HepG2 (cell line): ENCODE measurements around the gene SIAH2. TPM values are rescaled to one million over a fixed set of nuclear protein-coding genes. Genes with fewer than 3 reads are reported as not detected.

Source experiments
- ARID4A ChIP-seq: sonication (generic); formaldehyde crosslinking; IDR thresholded peaks from 2 replicates; pipeline ENCODE4 v1.5.0; 2020; ENCODE audit warnings: mild to moderate bottlenecking, missing genetic modification reagents, borderline replicate concordance
- ARID5B ChIP-seq: IDR thresholded peaks from 2 replicates; pipeline ENCODE4 v1.4.0; 2020; ENCODE audit warnings: mild to moderate bottlenecking, missing genetic modification reagents
- ATF4 ChIP-seq, 2 experiments: fragments of 450-650 bp in 1 of 2; sonication (generic) in 1 of 2; formaldehyde crosslinking; IDR thresholded peaks; 2 replicates each; pipeline versions ENCODE4 v1.5.0 to v1.8.0; 2020 to 2022; ENCODE audit warnings: mild to moderate bottlenecking in 1 of 2, missing genetic modification reagents in 1 of 2
- DBP ChIP-seq: sonication (generic); formaldehyde crosslinking; IDR thresholded peaks from 2 replicates; pipeline ENCODE4 v1.4.0; 2020; ENCODE audit warnings: missing genetic modification reagents; ENCODE audit errors: not compliant biosample characterization
- MTA1 ChIP-seq: sonication (generic); formaldehyde crosslinking; IDR thresholded peaks from 2 replicates; pipeline ENCODE4 v1.4.0; 2020; ENCODE audit warnings: missing genetic modification reagents, mild to moderate bottlenecking, borderline replicate concordance
- NR2C2 ChIP-seq: sonication (generic); formaldehyde crosslinking; IDR thresholded peaks from 2 replicates; pipeline ENCODE4 v1.4.0; 2020; ENCODE audit warnings: missing genetic modification reagents, mild to moderate bottlenecking, moderate library complexity, borderline replicate concordance
- SKI ChIP-seq: fragments of 450-650 bp; IDR thresholded peaks from one replicate; pipeline ENCODE4 v1.6.1; 2018; ENCODE audit warnings: mild to moderate bottlenecking; ENCODE audit not compliant: partially characterized antibody
- TOPORS ChIP-seq: sonication (generic); formaldehyde crosslinking; IDR thresholded peaks from 2 replicates; pipeline ENCODE4 v1.8.0; 2023; ENCODE audit warnings: mild to moderate bottlenecking, missing genetic modification reagents
- ZBTB39 ChIP-seq: sonication (generic); formaldehyde crosslinking; IDR thresholded peaks from 2 replicates; pipeline ENCODE4 v1.5.0; 2020; ENCODE audit warnings: missing genetic modification reagents
- ZNF275 ChIP-seq: sonication (generic); formaldehyde crosslinking; IDR thresholded peaks from 2 replicates; pipeline ENCODE4 v1.8.0; 2022; ENCODE audit warnings: missing genetic modification reagents, mild to moderate bottlenecking, inconsistent platforms, borderline replicate concordance
- ZNF33B ChIP-seq: sonication (generic); formaldehyde crosslinking; IDR thresholded peaks from 2 replicates; pipeline ENCODE4 v1.5.1; 2020; ENCODE audit warnings: mild to moderate bottlenecking, missing genetic modification reagents
- ZNF598 ChIP-seq: sonication (generic); formaldehyde crosslinking; IDR thresholded peaks from 2 replicates; pipeline ENCODE4 v1.5.1; 2020; ENCODE audit warnings: mild to moderate bottlenecking, missing genetic modification reagents, borderline replicate concordance
- polyA plus RNA-seq, 8 experiments: library from polyadenylated mRNA; depleted of rRNA in 3 of 8; stranded (reverse) in 7 of 8; unstranded in 1 of 8; fragments of >200 nt; fragmentation: Illumina TruSeq in 4 of 8; extraction: Trizol in 4 of 8; gene quantifications; 2 replicates each; pipeline versions ENCODE4 v1.2.1 to v1.2.3, GENCODE V29; 2011 to 2016; ENCODE audit warnings: low read depth in 4 of 8, missing spikeins in 1 of 8, mixed read lengths in 1 of 8; ENCODE audit not compliant: insufficient read depth in 1 of 8
- total RNA-seq, 5 experiments: library from RNA; depleted of rRNA; stranded (reverse); fragments of >200 nt; fragmentation: Illumina TruSeq; extraction: Trizol; gene quantifications; 2 replicates each; pipeline ENCODE4 v1.2.3, GENCODE V29; 2016; ENCODE audit warnings: low read depth in 1 of 5

SIAH2 gene
- total and polyA plus RNA-seq, 2 of the 13 experiments (the other 11 are each of a cell fraction or from before 2014, with no cell fraction given) = 71.8 to 117 TPM

GRCh38 chr3:150771600-150771999 is 8.6 kb upstream of the SIAH2 start (continued):
- TF ChIP-seq SKI (no peak), ARID4A (CRISPR knock-in tag) (no peak; the same call in 1 of the 2 replicates), ATF4 (CRISPR knock-in tag; IDR thresholded peaks at IDR 0.05) (no peak), ZBTB39 (CRISPR knock-in tag) (0 out of 2 replicates have a peak, but pooled peaks have one; percentile 32), TOPORS (CRISPR knock-in tag) (0 out of 2 replicates have a peak, but pooled peaks have one; percentile 43), MTA1 (no peak), NR2C2 (CRISPR knock-in tag) (0 out of 2 replicates have a peak, but pooled peaks have one; percentile 28), ZNF33B (CRISPR knock-in tag) (0 out of 2 replicates have a peak, but pooled peaks have one; percentile 9), ARID5B (CRISPR knock-in tag) (peak; percentile 47; the same call in 1 of the 2 replicates), ZNF598 (no peak), ZNF275 (CRISPR knock-in tag) (no peak), DBP (no peak)
